NCI-H510A treated with DMSO at 0.1 percent for 48 hours (cell line): Measurements from ENCODE around the gene IL17RD.

ENCODE experiments used
- DNase-seq: peaks from one replicate; lab custom pipeline; 2025; lab: John Stamatoyannopoulos, UW

Gene IL17RD

DNA sequence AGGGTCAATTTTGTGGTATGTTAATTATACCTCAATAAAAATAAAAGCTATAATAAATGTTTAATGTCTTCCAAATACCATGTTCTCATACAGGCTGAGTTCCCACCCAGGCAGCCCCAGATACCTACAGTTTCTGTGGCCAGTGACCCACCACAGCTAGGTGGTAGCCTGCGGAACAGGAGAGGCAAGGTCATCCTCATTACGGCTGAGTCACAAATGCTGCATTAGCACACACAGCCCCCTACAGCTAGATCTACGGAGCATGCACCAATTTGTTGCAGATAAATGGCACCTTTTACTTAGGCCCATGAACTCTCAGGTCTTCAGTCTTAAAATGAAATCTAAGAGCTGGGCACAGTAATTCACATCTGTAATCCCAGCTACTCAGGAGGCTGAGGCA lies 99.6 kb downstream of the IL17RD start:
- DNase-seq = no peak

DNA sequence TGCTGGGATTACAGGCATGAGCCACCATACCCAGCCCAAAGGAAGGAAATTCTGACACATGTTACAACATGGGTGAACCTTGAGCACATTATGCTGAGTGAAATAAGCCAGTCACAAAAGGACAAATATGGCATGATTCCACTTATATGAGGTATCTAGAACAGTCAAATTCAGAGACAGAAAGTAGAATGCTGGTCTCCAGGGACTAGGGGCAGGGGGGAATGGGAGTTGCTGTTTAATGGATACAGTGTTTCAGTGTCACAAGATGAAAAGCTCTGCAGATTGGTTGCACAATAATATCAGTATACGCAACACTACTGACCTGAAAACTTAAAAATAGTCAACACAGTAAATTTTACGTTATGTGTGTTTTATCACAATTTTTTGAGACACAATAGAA lies 100.6 kb downstream of the IL17RD start:
- no peak for DNase-seq

DNA sequence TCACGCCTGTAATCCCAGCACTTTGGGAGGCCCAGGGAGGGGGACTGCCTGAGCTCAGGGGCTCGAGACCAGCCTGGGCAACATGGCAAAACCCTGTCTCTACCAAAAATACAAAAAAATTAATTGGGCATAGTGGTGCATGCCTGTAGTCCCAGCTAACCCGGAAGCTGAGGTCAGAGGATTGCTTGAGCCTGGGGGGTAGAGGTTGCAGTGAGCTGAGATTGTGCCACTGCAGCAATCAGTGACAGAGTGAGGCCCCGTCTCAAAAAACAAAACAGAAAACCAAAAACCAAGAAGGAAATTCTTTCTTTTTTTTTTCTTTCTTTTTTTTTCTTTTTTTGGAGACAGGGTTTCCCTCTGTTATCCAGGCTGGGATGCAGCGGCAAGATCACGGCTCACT lies 101.2 kb downstream of the IL17RD start:
- no peak for DNase-seq

DNA sequence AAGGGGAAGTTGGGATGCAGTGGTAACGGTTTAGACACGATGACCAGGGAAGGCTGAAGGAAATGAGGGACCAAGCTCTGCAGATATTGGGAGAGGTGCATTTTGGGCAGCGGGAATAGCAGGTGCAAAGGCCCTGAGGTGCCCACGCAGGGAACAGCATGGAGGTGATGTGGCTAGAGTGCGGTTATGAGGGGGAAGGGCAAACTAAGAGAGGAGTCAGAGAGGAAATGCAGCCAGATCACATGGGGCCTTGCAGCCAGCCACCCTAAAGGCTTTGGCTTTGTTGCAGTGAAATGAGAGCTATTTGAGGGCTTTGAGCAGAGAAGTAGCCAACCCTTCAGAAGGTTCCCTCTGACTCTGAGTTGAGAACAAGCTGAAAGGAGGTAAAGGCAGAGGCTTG lies 102.1 kb downstream of the IL17RD start:
- DNase-seq = no peak

DNA sequence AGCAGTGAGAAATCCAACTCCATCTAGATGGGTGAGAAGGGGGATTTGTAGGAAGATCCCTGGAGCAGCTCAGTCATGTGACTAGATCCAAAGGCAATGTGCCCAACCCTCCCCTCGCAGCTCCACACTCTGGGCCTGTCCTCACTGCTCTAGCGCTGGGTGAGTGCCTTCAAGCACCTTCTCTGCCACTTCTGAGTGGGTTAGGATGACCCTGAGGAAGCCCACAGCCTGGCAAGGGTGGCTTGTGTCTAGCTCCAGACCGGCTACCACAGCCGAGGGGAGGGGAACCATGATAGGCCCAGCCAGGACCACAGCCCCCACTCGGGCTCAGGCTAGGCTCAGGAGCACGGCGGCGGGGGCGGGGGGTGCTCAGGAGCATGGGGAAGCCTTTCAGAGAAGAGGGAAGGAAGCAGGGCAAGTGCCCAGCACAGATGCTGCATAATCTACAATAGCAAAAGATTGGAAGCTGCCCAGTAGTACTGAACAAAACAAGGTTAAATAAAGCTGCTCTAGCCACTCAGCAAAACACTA lies 103.0 kb downstream of the IL17RD start:
- no peak for DNase-seq

DNA sequence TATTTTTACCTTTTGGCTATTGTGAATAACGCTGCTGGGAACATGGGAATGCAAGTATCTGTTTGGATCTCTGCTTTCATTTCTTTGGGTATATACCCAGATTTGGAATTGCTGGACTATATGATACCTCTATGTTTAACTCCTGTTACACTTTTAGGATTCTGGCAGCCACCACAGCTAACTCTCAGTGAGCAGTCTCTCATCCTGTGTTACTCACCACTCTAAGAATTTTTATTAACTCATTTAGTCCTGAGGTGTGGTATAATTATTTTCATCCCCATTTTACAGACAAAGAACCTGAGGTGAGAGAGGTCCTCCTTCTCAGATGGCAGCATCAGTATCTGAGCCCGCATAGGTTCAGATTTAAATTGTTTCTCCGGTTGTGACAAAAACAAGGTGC lies 103.6 kb downstream of the IL17RD start:
- DNase-seq = no peak

DNA sequence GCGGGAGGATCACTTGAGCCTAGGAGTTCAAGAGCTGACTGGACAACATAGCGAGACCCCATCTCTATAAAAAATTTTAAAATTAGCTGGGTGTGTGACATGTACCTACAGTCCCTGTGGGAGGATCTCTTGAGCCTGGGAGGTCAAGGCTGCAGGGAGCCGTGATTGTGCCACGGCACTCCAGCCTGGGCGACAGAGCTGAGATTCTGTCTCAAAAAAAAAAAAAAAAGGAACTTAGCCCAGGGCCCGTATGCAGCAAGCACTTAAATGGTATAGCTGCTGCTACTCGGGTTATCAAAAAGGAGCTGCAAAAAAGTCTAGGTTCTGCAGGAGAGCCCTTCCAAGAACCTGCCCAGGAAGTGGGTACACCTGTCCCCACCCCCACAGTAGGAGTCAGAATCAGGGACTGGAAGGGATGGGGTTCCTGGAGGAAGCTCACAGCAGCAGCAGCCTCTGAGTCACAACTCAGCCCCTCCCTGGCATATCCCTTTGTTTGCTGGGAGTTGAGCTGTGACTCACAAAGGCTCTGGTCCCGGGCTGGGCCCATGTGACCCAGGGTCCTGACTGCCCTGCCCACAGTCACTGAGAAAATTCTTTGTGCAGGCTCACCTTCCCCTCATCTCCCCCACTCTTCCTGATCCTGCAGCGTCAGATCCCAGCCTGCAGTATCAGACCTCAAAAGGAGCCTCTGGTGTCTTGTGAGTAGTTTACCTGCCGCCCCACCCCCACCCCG lies 104.9 kb downstream of the IL17RD start, which contains the start of gene SPATA12:
TSS of gene SPATA12 (plus strand) at position 576 of the 733 bp plus-strand sequence. CDS start 13,031 bp downstream, outside the sequence.
- DNase-seq = peak; percentile 2

DNA sequence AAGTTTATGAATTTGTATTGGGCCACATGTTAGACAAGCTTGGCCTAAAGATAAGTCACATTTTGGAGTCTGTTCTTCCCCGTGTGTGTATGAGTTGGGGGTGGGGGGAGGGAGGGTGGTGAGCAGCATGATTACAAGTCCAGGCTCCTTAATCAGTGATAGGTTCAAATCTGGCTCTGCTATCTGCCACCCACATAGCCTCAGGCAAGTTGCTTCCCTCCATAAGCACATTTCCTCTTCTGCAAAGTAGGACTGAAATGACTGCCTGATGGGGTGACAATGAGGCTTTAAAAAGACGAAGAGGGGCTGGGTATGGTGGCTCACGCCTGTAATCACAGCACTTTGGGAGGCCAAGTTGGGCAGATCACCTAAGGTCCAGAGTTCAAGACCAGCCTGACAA lies 105.7 kb downstream of the IL17RD start:
- DNase-seq = no peak

DNA sequence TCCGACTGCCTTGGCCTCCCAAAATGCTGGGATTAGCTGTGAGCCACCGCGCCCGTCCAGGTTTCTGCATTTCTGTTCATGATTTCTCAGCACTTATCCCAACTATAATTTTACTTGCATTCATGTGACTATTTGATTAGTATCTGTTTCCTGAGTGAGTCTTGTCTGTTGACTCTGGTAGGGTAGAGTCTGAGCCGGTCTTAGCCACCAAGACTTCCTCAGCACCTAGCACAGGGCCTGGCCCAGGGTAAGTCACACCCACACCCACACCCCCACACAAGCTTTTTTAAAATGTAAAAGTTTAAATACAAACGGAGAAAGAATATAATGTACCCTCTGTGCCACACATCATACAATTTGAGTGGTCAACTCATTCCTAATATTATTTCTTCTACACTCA lies 107.8 kb downstream of the IL17RD start:
- no peak for DNase-seq

DNA sequence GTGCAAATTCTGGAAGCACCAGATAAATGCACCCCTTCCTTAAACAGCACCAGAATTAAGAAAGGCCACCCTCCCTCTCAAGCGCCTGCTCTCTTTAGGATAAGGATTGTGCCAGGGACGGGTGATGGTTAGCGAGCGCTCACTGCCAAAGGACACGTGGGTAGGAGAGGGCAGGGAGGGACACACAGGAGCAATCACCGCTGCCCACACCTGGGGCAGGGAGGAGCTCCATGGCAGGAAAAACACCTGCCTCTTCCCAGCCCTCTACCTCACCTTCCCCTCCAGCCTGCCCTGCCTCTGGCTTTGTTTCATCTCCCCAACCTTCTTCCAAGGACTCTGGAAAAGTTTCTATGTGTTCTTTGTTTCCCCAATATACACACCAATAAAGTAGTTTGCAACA lies 112.0 kb downstream of the IL17RD start:
- DNase-seq = no peak

DNA sequence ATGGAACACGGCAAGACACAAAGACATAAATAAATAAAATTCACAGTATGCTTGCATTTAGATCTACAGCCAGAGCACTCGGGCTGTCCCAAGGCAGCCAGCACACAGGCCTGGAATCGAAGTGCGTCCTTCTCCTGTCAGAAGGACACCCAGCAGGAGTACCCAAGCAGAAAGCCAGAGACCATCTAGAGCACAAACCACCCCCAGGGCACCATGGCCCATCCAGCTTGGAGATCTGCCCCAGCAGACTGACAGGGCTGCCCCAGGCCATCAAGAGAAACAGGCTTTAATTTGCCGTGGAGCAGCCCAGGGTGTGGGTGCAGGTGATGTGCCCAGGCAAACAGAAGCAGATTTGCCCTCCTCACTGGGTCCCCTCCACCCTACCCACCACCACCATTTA lies 112.5 kb downstream of the IL17RD start:
- DNase-seq = no peak

DNA sequence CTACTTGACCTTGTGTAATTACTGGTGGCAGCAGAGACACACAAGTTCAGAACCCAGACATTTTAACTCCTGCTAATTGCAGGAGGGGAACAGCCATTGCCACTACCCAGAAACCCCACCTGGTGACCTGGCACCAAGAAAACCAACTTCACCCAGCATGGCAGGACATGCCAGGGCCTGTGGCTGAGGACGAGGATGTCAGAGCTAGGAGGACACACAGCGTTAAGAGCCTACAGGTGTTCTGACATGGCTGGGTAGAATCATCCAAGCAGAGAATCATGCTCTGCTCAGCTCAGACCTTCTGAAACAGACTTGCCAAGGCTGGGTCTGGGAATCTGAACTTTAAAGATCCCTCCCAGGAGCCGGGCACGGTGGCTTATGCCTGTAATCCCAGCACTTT lies 116.4 kb downstream of the IL17RD start:
- peak; percentile 64 for DNase-seq

DNA sequence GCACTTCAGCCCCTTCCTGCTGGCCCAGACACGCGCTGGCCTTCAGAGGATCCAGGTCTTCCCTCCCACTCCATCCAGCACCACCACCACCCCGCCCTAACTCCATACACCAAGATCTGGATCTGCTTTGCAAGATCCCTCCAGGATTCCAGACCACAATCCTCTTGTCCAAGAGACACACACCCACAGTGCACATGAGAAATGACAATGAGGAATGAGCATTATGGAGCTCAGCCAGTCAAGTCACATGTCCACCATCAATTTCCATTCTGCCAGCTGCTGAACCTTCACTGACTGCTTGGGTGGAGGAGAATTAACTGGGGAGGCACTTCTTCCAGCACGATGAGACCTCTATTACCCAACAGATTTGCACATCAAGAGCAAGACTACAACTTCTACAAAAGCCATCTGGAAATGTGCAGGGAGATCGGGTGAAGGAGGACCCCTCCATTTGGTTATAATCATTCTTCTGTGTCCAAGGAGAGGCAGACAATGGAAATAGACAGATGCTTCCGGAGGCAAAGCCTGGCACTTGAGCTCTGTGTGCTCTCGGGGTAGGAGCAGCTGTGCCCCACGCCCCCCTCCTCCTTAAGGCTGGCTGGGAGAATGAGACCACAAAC lies 117.0 kb downstream of the IL17RD start:
- DNase-seq = peak; percentile 64

DNA sequence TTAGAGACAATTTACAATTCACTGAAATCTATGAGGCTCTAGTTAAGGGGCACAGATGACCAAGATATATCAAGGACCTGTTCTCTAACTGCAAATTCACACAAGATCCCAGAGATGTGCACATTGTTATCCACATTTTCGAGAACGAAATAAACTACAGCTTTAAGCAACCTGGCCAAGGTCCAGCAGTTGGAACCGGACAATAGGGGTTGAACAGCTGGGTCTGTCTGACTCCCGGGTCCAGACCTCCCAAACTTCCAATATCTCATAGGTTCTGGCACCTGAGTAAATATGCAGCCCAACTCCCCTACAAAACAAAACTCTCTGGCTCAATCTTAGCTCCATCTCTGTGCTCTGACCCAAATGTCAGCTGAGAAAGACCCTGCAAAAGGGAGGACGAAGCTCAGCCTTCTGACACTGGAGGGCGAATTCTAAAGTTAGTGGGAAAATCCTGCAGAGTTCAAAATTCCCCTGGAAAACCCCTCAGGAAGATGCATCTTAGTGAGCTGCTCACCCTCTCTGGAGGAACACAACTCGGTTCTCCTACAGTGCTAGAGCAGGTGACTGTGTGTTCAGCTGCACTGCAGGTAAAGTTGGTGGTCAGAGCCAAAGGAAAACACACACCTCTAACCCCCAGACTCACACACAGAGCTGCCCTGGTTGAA lies 118.9 kb downstream of the IL17RD start:
- no peak for DNase-seq

DNA sequence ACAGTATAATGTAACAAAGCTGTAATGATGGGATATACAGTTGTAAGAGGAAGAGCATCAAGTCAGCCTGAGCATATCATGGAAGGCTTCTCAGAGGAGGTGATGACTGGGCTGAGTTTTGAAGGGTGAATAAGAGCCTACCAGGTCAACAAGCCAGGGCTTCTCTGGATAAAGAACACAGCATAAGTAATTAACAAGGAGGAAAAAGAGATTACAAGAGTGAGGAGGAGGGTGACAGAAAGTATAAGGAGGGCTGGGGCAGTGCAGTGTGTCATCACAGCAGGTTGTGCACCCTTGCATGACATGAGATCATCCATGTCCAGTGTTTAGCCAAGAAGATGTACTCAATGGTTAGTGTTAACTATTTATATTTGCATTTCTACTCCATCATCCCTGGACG lies 121.6 kb downstream of the IL17RD start:
- DNase-seq = no peak

DNA sequence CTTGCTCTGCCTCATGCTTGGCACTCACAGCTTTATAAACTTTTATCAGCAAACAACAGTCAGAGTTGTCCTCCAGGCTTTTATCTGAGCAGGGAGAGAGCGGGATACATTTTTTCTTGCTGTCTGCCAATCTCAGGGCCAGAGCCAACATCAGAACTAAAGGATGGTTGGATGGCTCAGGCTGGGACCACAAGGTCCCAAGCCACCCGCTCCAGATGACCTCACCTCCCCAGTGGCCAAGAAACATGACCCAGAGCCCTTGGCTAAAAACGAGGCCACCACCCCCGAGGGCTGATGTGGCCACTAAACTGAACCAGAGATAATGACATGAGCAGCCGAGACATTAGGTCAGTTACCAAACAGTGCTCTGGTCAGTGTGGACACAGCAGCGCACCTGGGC lies 123.5 kb downstream of the IL17RD start:
- no peak for DNase-seq
